Activated naive CD4-positive, alpha-beta T cell treated with Interleukin-2 at 50 U/mL for 16 hours (primary cell): ENCODE measurements around the gene RAB6B.

Source experiments
- DNase-seq: peaks from one replicate; pipeline ENCODE4 v3.0.0-alpha.2; 2020

Gene RAB6B

GRCh38 chr3:133880886-133881455 is 14.7 kb downstream of the RAB6B start:
- DNase-seq = no peak

DNA sequence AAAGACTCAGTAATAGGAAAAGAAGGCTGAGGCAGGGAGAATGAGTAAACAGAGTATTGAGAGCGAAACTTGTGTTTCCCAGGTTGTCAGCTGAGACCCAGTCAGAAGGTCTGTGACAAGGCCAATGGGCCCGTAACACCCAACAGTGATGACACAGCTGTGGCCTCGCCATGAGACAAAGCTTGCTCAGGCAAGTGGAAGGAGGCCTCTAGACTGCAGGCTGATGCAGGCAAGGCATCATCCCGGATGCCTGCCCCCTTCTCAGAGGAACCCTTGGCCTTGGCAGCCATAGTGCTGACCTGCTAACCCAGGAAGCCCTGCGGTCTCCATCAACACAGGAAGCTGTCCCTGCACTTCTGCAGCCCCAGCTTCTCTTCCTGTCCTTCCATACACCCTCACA is 15.4 kb downstream of the RAB6B start:
- peak; percentile 9 for DNase-seq

DNA sequence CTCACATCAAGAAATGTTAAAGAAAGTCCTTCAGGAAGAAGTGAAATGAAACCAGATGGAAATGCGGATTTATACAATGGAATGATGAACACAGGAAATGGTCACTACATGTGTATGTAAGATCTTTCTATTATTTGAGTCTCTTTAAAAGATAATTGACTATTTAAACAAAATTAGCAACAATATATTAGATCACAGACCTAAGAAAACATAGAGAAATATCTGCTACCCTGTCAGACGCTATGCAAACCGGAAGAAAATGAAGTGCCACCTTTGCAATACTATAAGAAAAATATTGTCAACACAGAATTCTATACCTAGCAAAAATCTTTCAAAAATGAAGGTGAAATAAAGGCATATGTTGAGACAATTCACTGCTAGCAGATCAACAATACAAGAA is 17.2 kb downstream of the RAB6B start:
- no peak for DNase-seq

DNA sequence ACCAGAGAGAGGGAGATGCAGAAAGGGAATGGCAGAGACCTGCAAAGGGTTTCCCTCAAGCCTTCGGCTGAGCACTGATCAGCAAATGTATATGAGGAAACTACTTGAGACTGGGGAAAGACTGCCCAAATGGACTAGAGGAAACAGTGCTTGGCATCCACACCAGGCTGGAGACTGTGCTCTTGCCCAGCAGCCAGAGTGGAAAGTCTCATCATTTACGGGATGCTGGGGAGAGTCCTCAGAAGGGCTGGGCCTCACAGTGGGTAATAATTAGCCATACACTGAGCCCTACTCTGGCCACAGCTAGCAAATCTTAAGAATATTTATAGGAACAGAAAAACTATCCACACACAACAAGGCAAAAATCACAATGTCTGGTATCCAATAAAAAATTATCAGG is 18.5 kb downstream of the RAB6B start:
- no peak for DNase-seq

GRCh38 chr3:133874761-133875438 is 20.8 kb downstream of the RAB6B start:
- DNase-seq = no peak

- DNase-seq = no peak
Observed at GRCh38 chr3:133874344-133874743, 21.3 kb downstream of the RAB6B start.

DNA sequence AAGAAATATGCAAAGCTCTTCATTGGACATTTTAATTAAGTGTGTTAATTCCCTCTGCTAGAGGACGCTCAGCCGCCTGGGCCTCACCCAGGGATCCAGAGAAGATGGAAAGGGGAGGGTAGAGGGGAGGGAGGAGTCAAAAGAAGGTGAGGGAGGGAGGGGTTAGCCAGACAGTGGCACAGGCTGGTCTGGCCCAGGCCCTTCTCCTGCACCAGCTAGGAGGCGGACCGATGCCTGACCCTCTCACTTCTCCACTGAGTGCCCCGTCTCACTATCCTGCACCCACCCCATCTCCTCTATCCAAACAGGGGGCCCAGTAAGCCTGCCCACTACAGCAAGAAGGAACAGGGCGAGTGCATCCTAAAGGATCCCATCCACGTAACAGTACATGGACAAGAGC is 22.9 kb downstream of the RAB6B start:
- DNase-seq = no peak

- DNase-seq = no peak
Observed at GRCh38 chr3:133872161-133872560, 23.5 kb downstream of the RAB6B start.

DNA sequence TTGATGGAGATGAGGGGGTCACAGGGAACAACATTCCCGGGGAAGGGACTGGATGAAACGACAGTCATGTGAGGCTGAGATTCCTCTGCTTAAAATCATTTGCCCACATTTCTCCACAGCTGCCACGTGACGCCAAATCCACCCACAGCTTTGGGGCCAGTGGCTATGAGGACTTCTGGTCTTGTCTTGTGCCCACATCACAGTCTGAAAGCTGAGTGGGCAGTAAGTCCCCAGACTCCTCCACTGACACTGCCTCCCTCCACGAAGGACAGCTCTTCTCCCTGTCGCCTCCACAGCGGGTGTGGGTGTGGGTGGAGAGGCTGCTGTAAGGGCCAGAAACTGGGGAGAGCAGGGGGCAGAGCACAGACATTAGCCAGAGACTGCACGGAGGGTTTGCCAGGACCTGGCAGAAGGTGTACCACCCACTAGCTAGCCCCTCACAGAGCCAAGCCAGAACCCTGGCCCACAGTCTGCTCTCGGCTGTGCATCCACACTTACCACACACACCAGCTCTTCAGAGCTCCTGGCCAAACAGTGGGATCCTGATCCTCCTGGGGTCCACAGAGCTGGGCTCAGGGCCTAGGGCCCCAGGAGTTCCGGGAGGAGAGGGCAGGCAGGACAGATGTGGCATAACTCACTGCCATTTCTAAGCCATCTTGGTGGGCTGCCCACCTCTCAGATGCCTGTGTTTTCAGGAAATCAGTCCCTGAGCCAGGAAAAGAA is 24.2 kb downstream of the RAB6B start:
- DNase-seq = no peak

DNA sequence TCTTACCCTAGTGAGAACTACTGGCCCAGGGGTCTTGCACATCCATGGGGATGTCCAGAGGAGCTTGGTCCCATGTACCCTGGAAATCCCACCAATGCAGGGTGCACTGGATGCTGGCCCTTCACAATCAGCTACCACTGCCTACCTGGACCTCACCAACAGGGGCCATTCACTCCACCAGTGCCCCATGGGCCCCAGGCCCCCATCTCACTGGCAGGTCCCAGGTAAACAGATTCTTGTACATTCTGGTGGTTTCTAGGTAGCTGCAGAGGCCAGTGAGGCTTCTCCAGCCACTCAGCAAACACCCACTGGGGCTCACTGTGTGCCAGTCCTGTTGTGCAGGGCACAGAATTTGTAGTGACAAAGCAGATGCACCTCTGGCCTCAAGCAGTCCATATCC is 24.9 kb downstream of the RAB6B start:
- no peak for DNase-seq

DNA sequence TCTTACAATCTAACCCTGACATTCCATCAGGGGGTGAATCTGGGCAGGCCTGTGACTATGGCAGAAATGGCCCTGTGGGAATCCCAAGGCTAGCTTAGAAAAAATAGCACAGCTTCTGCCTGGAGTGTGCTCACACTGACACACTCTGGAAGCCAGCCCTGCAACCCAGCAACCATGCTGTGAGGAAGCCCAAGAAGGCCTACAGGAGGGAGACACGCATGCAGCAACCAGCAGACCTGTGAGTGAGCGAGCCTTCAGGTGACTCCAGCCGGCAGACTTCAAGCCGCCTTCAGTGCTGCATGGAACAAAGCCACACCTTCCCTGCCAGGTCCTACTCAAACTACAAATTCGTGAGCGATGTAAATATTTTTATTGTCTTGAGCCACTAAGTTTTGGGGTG is 26.1 kb downstream of the RAB6B start:
- no peak for DNase-seq

- no peak for DNase-seq
Observed at GRCh38 chr3:133868758-133869475, 26.8 kb downstream of the RAB6B start.

DNA sequence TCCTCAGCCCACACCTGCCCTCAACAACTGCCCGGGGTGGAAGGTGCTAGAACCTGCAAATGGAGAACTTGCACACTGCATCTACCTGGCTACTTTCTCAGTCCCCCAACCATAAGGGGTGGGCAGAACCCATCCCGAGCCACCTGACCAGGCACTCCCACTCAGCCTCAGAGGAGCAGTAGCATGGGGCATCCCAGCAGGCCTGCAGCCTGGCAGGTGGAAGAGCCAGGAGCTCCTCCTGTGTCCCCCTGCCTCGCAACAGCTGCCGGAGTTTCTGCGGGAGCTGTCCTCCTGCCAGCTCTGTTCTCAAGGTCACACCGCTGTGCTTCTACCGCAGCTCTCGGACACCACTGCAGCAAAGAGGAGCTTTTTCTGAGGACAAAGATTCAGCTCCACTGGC is 27.5 kb downstream of the RAB6B start:
- no peak for DNase-seq

DNA sequence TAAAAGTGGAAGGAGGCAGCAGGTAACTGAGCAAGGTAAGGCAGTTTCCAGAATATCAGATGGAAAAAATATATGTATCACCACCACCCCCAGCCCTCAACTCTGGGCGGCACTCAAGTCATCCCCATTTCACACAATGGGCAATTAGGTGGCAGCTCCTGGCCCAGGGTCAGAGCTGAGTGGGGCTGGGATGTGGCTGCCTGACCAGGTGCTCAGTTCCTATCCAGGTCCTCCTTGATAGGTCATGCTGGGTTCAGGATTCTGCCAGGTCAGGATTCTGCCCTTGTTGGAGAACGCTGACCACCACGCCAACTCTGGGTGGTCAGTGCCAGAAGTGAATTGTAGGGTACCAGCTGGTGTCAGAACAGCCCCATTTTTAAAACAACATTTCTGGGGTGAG is 29.5 kb downstream of the RAB6B start:
- no peak for DNase-seq

- no peak for DNase-seq
Observed at GRCh38 chr3:133865136-133865855, 30.4 kb downstream of the RAB6B start.

DNA sequence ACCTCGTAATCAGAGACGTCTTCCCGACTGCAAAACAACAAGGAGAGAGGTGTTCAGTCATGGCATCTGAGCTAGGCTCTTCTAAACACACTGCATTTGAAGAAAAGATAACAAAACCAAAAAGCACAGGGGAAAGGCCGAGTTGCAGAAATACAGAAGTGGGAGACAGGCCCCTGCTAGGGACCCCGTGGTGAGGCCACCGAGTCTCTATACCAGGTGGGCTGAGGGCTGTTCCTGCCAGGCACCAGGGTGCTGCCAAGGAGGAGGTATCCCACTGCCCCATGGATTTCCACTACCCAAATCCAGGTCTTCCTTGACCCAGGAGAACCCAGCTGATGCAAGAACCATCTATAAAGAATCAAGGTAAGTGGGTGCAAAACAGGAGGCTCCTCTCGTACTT is 31.1 kb downstream of the RAB6B start:
- DNase-seq = no peak

- no peak for DNase-seq
Observed at GRCh38 chr3:133863911-133864310, 31.8 kb downstream of the RAB6B start.

GRCh38 chr3:133862161-133862560 is 33.5 kb downstream of the RAB6B start:
- no peak for DNase-seq

- no peak for DNase-seq
Observed at GRCh38 chr3:133860519-133860918, 35.2 kb downstream of the RAB6B start.

DNA sequence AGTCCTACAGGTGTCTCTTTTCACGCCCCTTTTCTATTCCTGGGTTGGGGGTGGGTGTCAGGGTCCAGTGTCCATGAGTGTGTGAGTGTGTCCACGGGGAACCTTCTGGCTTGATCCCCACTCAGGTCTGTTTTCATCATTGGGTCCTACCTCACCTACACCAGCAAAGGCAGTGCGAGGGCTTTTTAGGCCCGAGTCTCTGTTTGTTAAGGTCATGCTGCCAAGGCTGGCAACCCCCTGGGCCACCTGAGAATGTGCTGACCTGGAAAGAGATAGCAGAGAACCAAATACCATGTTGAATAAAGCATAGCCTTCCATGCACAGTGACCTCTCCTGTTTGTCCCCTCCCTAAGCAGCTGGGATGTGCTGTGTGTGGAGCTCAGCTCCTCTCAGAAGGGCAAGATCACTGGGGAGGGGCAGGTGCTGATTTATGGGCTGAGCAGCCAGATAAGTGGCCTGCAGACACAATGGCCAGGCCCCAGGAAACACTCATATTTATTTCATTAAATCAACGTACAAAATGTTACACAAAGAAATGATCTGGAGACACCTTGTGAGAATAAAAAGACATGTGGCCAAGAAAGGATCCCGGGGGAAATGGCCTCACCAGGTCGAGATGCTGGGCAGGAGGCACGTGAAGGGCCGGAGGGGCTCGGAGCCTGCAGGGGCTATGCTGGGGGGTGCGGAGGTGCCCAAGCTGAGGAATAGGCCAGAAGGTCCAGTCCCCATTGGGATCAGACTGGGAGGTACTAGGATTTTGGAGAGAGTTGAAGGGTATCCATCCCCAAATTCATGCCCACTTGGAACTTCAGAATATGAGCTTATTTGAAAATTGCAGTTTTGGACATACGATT is 36.1 kb downstream of the RAB6B start:
- DNase-seq = no peak

DNA sequence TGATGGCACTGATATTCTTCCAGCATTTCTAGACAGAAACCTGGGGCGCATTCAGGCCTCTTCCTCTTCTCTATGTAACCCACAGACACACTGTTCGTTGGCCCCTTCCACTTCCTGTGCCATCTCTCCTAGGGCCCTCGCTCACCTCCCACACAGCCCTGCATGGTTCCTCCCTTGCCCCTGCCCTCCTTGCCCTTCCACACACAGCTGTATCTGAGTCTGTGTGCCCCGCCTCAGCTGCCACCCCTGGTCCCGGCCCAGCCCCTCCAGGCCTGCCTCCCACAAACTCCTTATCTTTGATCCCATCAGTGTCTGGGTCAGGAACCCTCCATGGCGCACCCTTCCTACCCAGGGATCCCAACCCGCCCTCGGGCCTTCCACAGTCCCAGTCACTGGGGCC is 37.9 kb downstream of the RAB6B start:
- no peak for DNase-seq

DNA sequence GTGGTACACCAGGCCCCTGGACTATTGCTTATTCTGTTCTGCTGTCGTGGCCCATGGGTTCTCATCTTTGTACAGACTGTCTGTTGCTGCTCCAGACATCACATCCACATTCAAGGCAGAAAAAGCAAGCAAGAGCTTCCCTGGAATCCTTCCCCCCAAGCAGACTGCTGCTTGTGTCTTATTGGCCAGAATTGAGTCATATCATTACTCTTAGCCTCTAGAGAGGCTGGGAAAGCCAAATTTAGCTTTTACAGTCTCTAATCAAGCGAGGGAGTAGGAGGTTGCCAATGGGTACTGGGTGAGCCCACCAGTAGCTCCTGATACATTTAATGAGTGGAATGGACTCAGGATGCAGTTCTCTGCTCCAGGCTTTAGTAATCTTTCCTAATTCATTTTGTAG is 39.4 kb downstream of the RAB6B start:
- no peak for DNase-seq
